HuH-7.5 (cell line): ENCODE measurements around the gene HYAL4.
"Not testable (repeated sequence)": the region's sequence is repeated elsewhere in the genome, so short reads cannot be mapped to it uniquely, and the experiment has no call there.

Source experiments
- DNase-seq: peaks from one replicate; pipeline ENCODE4 v3.0.0; 2011; ENCODE audit warnings: low spot score

HYAL4 gene, protein sequence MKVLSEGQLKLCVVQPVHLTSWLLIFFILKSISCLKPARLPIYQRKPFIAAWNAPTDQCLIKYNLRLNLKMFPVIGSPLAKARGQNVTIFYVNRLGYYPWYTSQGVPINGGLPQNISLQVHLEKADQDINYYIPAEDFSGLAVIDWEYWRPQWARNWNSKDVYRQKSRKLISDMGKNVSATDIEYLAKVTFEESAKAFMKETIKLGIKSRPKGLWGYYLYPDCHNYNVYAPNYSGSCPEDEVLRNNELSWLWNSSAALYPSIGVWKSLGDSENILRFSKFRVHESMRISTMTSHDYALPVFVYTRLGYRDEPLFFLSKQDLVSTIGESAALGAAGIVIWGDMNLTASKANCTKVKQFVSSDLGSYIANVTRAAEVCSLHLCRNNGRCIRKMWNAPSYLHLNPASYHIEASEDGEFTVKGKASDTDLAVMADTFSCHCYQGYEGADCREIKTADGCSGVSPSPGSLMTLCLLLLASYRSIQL

DNA sequence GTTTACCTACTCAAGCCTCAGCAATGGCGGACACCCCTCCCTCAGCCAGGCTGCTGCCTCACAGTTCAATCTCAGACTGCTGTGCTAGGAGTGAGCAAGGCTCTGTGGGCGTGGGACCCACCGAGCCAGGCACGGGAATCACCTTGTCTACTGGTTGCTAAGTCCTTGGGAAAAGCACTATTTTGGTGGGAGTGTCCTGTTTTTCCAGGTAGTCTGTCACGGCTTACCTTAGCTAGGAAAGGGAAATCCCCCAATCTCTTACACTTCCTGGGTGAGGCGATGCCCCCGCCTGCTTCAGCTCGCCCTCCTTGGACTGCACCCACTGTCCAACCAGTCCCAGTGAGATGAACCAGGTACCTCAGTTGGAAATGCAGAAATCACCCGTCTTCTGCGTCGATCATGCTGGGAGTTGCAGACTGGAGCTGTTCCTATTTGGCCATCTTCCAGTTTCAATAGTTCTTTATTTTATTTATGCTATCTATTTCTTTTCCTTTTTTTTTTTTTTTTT is at the start of gene HYAL4:
Gene HYAL4 (plus strand): TSS at position 458 of the 508 bp plus-strand sequence. CDS start 23,105 bp downstream, outside the sequence.
- DNase-seq: no peak

DNA sequence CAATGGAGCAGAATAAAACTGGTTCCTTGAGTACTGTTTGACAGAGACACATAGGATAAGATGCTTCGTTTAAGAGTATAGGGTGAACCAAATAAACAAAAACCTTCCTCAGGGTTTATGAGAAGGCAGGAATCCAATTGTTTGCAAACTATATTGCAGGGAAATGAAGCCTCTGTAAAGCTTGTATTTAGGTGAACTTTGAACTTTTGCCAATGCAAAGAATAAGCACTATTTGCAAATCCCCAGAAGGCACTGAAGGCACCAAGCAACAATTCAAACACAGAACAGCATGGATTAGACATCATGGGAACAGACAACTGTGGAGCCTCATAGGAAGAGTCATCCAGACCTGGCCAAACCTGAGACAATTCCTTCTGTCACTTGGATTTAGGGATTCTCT is 49.1 kb upstream of the HYAL4 start:
- DNase-seq: no peak

DNA sequence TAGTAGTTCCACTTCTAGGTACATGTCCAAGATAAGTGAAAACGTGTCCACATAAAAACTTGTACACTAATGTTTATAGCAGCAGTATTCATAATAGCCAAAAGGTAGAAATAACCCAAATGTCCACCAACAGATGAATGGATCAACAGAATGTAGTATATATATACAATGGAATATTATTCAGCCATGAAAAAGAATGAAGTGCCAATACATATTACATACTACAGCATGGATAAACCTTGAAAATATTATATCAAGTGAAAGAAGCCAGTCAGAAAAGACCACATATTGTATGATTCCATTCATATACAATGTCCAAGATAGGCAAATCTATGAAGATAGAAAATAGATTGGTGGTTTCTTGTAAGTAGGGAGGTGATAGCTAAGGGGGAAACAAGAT is 48.4 kb upstream of the HYAL4 start:
- DNase-seq: no peak

DNA sequence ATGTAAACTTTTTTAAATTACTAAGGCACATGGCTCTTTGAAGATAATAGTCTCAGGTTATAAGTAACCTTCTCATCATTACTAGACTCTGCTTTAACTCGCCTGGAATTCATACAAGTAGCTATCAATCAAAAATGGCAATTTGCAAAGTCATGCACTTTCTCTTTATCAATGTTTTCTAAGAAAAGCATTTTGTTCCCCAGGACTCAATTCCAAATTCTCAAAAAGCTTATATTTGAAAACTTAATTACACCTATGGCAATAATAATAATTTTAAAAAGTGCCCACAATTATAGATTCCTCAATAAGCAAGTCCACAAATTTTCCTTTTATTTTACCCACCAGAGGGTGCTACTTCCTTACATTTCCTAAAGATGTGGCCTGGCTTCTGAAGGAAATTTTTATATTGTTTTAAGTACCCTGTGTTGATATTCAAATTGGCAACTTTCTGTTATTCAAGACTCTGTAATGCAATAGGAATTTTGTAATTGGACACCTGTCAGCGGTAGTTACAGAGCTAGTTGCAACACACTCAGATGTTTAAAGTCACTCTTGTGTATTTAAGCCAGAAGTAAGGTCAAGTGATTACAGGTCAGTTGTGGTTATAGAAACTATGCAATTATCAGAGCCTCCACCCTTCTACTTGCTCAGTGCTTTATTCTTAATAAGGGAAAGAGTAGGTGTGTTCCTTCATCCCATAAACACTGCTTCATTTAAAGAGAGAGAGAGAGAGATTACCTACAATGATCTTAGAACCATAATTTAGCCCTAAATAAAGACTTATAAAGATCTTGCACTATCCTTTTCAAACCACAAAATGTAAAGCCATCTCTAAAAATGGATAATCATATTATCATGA is 47.1 kb upstream of the HYAL4 start:
- DNase-seq: peak; percentile 29

DNA sequence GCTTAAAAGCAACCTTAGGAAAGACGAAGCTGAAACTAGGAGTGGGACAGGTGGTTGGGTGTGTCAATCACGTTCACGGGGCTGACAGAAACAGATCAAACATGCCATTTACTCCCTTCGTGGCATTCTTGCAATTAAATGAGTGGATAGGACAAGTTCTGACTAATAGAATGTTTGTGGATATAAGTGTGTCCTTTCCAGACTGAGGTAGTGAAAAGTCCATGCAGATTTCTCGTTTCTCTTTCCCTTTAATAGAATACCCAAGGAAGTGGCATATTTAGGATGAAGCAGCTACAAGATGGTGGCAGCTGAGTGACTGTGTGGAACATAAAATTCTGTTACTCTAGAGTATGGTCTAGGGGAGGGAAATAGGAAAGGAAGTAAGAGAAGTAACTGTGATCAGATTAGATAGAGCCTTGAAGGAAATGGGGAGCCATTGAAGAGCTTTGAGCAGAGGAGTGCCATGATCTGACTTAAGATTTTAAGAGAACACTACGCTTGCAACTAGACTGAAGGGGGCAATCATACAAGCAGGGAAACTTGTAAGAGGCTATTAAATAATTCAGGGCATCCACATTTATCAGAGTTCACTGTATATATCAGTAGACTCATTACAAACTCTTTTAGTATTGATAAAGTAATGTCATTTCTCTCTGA is 46.3 kb upstream of the HYAL4 start:
- DNase-seq: no peak

DNA sequence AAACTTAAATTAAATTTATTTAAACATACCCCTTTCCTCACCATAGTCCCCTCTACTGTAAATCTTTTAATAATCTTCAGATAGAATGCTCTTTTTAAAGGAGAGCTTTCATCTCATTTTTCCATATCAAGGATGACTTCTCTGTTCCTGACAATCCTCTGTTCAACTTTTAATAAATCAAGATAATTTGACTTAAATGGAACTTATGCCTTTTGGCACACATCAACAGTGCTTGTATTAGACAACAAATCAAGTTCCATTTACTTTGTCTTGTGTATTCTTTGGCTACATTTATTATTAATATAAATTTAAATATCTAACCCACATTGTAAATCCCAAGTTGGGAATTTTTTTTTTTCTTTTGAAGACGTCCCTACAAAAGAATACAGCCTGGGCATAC is 42.7 kb upstream of the HYAL4 start:
- DNase-seq: no peak

DNA sequence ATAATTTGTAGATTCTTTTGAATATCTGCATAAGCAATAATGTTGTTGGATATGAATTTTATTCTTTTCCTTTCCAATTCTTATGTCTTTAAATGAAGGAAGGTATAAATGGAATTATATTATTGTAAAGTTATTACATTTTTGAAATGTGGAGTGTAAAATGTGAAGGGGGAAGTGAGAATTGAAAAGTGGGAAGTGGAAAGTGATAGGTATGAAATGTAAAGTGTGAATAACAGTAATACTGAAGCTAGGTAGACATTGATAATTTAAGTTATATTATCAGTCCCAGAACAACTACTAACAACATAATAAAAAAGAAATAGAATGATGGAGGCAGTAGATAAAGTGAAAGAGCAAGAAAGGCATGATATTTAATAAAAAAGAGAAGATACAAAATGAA is 39.7 kb upstream of the HYAL4 start:
- no peak for DNase-seq

DNA sequence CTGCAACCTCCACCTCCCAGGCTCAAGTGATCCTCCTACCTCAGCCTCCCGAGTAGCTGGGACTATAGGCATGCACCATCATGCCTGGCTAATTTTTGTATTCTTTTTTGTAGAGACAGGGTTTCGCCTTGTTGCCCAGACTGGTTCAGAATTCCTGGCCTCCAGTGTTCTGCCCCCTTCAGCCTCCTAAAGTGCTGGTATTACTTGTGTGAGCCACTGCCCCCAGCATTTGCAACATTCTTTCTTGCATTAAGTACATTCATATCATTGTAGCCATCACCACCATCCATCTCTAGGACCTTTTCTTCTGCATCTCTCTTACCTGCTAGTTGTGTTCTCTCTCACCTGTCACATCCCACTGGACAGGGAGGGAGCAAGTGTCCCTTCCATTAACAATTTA is 35.5 kb upstream of the HYAL4 start:
- DNase-seq: no peak

DNA sequence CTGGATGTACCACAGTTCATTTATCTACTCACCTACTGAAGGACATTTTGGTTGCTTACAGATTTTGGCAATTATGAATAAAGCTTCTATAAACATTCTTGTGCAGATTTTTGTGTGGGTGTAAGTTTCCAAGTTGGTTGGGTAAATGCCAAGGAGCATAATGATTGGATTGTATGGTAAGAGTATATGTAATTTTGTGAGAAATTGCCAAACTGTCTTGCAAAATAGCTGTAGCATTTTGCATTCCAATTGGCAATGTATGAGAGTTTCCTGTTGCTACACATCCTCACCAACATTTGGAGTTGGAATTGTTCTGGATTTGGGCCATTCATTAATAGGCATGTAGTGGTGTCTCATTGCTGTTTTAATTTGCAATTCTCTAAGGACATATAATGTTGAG is 33.9 kb upstream of the HYAL4 start:
- DNase-seq: no peak

DNA sequence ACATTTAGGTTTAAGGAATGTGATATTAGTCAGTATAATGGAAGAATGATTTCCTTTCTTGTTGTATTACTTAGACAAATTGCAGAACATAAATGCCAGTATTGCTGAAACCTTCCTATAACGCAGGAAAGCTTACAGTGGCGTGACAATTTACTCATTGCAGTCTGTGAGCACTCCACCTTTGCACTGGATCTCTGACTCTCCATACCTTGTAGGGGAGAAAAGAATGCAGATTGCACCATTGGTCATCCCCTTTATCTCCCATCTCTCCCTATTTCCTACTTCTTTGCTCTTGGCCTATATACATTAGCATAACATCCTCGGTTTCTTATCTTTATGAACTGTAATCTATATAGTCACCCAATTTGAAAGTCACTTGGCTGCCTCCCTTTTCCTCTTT is 28.1 kb upstream of the HYAL4 start:
- DNase-seq: no peak

DNA sequence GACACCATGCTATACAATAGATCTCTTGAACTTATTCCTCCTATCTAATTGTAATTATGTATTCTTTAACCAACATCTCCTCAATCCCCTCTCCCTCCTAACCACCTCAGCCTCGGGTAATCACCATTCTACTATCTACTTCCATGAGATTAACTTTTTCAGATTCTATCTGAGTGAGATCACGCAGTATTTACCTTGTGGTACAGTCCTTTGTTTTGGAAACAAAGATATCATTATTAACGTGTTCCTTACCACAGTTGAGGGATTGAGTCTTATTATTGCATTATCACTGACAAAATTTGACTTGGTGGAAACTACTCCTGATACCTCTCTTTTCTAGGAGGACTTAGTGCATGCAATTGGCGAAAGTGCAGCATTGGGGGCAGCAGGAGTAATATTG is 26.0 kb upstream of the HYAL4 start:
- DNase-seq: no peak

DNA sequence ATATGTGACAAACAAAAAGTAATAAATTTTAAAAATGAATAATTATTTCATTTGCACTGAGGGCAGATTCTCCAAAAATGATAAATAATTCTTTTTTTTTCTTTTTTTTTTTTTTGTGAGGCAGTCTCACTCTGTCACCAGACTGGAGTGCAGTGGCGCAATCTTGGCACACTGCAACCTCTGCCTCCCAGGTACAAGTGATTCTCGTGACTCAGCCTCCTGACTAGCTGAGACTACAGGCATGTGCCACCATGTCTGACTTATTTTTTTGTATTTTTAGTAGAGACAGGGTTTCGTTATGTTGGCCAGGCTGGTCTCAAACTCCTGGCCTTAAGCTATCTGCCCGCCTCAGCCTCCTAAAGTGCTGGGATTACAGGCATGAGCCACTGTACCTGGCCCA is 25.2 kb upstream of the HYAL4 start:
- DNase-seq: not testable (repeated sequence)

DNA sequence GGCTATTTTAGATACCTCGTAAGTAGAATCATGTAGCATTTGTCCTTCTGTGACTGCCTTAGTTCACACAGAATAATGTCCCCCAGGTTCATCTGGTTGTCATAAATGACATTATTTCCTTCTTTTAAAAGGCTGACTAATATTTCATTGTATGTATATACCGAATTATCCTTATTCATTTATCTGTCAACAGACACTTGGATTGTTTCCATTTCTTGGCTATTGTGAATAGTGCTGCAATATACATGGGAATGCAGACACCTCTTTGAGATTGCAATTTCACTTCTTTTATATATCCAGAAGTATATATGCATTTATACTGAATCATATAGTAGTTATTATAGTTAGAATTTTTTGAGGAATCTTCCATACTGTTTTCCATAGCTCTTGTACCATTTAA is 24.1 kb upstream of the HYAL4 start:
- DNase-seq: no peak

DNA sequence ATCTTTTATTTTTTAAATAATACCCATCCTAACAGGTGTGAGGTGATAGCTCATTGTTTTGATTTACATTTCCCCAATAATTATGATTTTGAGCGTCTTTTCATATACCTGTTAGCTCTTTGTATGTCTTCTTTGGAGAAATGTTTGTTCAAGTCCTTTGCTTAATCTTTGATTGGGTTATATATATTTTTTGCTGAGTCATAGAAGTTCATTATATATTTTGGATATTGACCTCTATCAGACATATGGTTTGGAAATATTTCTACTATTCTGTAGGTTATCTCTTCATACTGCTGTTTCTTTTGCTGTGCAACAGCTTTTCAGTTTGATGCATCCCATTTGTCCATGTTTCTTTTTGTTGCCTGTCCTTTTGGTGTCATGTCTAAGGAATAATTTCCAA is 23.6 kb upstream of the HYAL4 start:
- DNase-seq: no peak

DNA sequence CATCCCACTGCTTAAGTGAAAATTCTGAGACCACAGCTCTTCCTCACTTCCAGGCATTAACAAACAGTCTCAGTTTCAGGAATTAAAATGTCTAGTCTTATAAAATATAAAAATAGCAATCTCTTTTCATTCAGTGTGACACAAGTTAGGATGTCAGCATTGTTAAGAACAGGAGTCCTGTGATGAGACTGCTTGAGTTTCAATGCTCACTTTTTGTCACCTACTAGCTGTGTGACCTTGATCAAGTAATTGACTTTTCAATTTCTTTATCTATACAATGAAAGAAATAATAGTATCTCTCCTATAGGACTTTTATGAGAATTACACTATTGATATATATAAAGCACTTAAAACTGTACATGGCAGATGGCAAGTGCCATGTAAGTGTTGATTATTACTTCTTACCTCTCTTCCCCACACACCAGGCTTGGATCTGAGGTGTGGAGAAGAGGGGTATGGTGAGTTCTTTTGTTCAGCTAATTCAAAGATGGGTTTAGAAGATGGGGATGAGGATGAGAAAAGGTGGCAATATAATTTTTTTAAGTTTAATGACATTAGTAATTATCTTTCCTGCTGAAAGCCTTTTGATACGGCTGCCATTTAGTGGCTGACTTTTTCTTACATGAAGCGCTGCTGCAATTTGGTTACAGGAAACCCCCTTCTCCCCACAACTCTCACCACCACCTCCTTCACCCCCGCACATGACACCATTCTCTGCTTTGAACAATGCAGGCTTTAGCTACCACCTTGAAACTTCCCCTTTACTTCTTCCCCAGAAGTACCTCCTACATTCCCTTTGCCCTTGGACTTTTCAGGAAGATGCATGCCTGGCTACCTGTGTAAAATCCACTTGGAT is 20.8 kb upstream of the HYAL4 start:
- no peak for DNase-seq

DNA sequence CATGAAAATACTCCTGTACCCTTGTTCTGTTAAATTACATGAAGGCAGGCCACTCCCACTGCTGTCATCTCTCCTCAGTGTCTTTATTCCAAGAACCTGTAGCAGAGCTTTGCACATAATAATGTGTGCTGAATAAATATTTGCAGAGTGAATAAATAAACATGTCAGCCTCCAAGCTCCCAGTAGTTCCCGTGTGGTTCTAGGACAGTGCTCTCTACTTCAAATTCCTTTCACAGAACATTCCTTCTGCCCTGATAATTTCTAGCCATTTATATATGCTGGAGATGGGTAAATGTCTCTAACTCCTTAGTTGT is 20.3 kb upstream of the HYAL4 start:
- DNase-seq: peak; percentile 28

DNA sequence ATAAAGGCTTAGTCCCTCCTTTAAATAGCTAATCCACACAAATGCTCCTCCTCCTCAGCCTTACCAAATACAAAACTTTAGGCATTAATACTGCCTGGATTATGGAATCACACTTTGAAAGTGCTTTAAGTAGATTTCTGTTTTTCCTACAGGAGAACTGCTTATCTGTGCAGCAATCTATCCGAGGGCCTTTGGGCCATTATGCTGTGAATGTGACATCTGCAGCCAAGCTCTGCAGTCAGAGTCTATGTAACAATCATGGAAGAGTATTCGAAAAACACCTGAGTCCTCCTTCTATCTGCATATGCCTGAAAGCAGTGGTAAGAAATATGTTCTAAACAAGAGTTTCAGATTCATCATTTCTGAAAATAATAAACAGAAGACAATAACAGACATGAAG is 16.2 kb upstream of the HYAL4 start:
- no peak for DNase-seq

DNA sequence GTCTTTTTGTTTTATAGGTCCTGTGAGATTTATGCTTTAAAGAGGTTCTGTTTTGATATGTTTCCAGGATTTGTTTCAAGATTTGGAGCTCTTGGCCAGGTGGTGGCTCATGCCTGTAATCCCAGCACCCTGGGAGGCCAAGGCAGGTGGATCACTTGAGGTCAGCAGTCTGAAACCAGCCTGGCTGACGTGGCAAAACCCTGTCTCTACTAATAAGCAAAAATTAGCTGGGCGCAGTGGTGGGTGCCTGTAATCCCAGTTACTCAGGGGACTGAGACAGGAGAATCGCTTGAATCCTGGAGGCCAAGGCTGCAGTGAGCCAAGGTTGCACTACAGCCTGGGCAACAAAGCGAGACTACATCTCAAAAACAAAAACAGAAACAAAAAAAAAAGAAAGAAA is 8.3 kb upstream of the HYAL4 start:
- no peak for DNase-seq

DNA sequence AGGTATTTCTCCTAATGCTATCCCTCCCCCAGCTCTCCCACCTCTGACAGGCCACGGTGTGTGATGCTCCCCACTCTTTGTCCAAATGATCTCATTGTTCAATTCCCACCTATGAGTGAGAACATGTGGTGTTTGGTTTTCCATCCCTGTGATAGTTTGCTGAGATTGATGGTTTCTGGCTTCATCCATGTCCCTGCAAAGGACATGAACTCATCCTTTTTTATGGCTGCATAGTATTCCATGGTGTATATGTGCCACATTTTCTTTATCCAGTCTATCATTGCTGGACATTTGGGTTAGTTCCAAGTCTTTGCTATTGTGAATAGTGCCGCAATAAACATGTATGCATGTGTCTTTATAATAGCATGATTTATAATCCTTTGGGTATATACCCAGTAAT is 5.9 kb upstream of the HYAL4 start:
- DNase-seq: not testable (repeated sequence)

DNA sequence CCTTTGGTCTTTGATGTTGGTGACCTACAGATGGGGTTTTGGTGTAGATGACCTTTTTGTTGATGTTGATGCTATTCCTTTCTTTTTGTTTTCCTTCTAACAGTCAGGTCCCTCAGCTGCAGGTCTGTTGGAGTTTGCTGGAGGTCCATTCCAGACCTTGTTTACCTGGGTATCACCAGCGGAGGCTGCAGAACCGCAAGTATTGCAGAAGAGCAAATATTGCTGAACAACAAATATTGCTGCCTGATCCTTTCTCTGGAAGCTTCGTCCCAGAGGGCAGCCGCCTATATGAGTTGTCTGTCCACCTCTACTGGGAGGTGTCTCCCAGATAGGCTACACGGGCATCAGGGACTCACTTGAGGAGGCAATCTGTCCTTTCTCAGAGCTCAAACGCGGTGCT is 827 bp upstream of the HYAL4 start:
- DNase-seq: not testable (repeated sequence)

DNA sequence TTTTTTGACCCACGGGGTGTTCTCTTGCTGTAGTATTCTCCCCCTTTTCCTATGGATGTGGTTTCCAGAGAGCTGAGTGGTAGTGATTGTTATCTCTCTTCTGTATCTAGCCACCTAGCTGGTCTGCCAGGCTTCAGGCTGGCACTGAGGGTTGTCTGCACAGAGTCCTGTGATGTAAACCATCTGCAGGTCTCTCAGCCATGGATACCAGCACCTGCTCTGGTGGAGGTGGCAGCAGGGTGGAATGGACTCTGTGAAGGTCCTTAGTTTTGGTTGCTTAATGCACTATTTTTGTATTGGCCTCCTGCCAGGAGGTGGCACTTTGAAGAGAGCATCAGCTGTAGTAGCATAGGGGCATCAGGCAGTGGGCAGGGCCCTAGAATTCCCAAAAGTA is 851 bp downstream of the HYAL4 start:
- no peak for DNase-seq
